Measurements from ENCODE around the gene DVL1. TPM values are rescaled to one million over a fixed set of nuclear protein-coding genes. Genes with fewer than 3 reads are reported as not detected.
A peak's percentile ranks its signal among the peaks of the same experiment; 100 is the strongest.

The DVL1 gene
- total and polyA plus RNA-seq, 8 donors = 30.6 to 103 (median 50.3) TPM

GRCh38 chr1:1306070-1306660, 43.1 kb downstream of the DVL1 start:
- TF ChIP-seq CTCF (IDR thresholded peaks at IDR 0.05) = no peak
- intact Hi-C loops (cut with DNase I) = no loop called here
- Histone ChIP-seq H3K36me3 (peaks cover 0 to 4% (median 0%) of the 10 kb centered on the region in 3 donors), H3K27ac (no peak overlapping the region), H3K4me3 (peak overlapping the region in 1 of 4 donors; percentile 92), H3K27me3 (no peaks in the 10 kb centered on the region), H3K4me1 (peaks cover 7 to 28% (median 24%) of the 10 kb centered on the region in 3 donors), H3K9me3 (no peaks in the 10 kb centered on the region)
- DNase-seq = no peak
- 43 to 47% methylated on average over 11 of the region's 11 CpGs for WGBS, 2 donors
- no peak for FAIRE-seq
- no peak for ATAC-seq

- peak overlapping the region in 1 of 4 donors; percentile 92 for H3K4me3 ChIP-seq
Observed at GRCh38 chr1:1305300-1306069, 43.7 kb downstream of the DVL1 start.

GRCh38 chr1:1304331-1305299, 44.6 kb downstream of the DVL1 start:
- TF ChIP-seq CTCF (IDR thresholded peaks at IDR 0.05) = no peak
- H3K4me3 ChIP-seq = peak overlapping the region in 1 of 4 donors; percentile 92
- peaks cover 7 to 26% (median 24%) of the 10 kb centered on the region in 3 donors for H3K4me1 ChIP-seq
- DNase-seq = peak in 3 of 6 donors; percentile 58 to 65 (median 64)
- 54 to 62% methylated on average over 27 to 29 of the region's 29 CpGs for WGBS, 2 donors
- intact Hi-C loops (cut with DNase I) = no loop called here
- no peaks in the 10 kb centered on the region for H3K36me3 ChIP-seq
- H3K27me3 ChIP-seq = no peaks in the 10 kb centered on the region
- no peaks in the 10 kb centered on the region for H3K9me3 ChIP-seq
- ATAC-seq = peak in 3 of 4 donors; percentile 3 to 29 (median 5)
- no peak for FAIRE-seq
- peak overlapping the region; percentile 31 to 73 (median 50) for H3K27ac ChIP-seq

More at GRCh38 chr1:1305300-1306069, 43.7 kb downstream of the DVL1 start:
- Histone ChIP-seq H3K4me1 (peaks cover 7 to 28% (median 24%) of the 10 kb centered on the region in 3 donors), H3K9me3 (no peaks in the 10 kb centered on the region), H3K36me3 (no peaks in the 10 kb centered on the region), H3K27me3 (no peaks in the 10 kb centered on the region), H3K27ac (peak overlapping the region; percentile 31 to 73 (median 50))
- no peak for FAIRE-seq
- TF ChIP-seq CTCF (IDR thresholded peaks at IDR 0.05) = no peak
- intact Hi-C loops (cut with DNase I) = no loop called here
- ATAC-seq = peak in 1 of 4 donors; percentile 23
- WGBS, 2 donors = 57 to 63% methylated on average over 18 to 25 of the region's 25 CpGs
- peak in 3 of 6 donors; percentile 49 to 65 (median 50) for DNase-seq

GRCh38 chr1:1303736-1304135, 45.5 kb downstream of the DVL1 start:
- FAIRE-seq (no peak), ATAC-seq (no peak), DNase-seq (no peak)
- Histone ChIP-seq H3K27ac (no peak overlapping the region), H3K9me3 (no peaks in the 10 kb centered on the region), H3K4me3 (no peak overlapping the region), H3K4me1 (peaks cover 7 to 24% (median 22%) of the 10 kb centered on the region in 3 donors), H3K27me3 (no peaks in the 10 kb centered on the region), H3K36me3 (no peaks in the 10 kb centered on the region)
- no peak for TF ChIP-seq CTCF (IDR thresholded peaks at IDR 0.05)
- intact Hi-C loops (cut with DNase I) = no loop called here
- 85 to 86% methylated on average over 13 of the region's 13 CpGs for WGBS, 2 donors
